ENCODE results near the gene CLEC2A.

- TF ChIP-seq, protein P1, sequence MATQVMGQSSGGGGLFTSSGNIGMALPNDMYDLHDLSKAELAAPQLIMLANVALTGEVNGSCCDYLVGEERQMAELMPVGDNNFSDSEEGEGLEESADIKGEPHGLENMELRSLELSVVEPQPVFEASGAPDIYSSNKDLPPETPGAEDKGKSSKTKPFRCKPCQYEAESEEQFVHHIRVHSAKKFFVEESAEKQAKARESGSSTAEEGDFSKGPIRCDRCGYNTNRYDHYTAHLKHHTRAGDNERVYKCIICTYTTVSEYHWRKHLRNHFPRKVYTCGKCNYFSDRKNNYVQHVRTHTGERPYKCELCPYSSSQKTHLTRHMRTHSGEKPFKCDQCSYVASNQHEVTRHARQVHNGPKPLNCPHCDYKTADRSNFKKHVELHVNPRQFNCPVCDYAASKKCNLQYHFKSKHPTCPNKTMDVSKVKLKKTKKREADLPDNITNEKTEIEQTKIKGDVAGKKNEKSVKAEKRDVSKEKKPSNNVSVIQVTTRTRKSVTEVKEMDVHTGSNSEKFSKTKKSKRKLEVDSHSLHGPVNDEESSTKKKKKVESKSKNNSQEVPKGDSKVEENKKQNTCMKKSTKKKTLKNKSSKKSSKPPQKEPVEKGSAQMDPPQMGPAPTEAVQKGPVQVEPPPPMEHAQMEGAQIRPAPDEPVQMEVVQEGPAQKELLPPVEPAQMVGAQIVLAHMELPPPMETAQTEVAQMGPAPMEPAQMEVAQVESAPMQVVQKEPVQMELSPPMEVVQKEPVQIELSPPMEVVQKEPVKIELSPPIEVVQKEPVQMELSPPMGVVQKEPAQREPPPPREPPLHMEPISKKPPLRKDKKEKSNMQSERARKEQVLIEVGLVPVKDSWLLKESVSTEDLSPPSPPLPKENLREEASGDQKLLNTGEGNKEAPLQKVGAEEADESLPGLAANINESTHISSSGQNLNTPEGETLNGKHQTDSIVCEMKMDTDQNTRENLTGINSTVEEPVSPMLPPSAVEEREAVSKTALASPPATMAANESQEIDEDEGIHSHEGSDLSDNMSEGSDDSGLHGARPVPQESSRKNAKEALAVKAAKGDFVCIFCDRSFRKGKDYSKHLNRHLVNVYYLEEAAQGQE (IDR thresholded peaks at IDR 0.05; ENCODE audit: borderline replicate concordance), result no peak
- no peak for TF ChIP-seq MXI1 (conservative IDR thresholded peaks at IDR 0.05; ENCODE audit: poor library complexity, severe bottlenecking)
These were observed 48.0 kb upstream of the CLEC2A start for GRCh38 chr12:9980126-9980525.

Data from neural cell (in vitro differentiated cells).